H1 (cell line): Measurements from ENCODE around the gene XPO6. TPM values are rescaled to one million over a fixed set of nuclear protein-coding genes. Genes with fewer than 3 reads are reported as not detected.

Experiments used
- CTCF ChIA-PET: fragments of 300-600 bp; sonication (Branson Sonifier 250); formaldehyde crosslinking; loops from one replicate; lab custom pipeline; 2021; ENCODE audit not compliant: partially characterized antibody; lab: Charles Lee
- POLR2A ChIA-PET: fragments of 300-600 bp; sonication (Branson Sonifier 250); formaldehyde crosslinking; loops from one replicate; lab custom pipeline; 2021; ENCODE audit warnings: inconsistent platforms; ENCODE audit not compliant: partially characterized antibody; lab: Charles Lee
- DNase-seq, 2 experiments: peaks; one replicate each; pipeline versions ENCODE4 v3.0.0 to v3.0.0-alpha.2; 2010 to 2022; ENCODE audit warnings: low spot score in 2 of 2, low read depth in 1 of 2, mixed read lengths in 1 of 2
- FAIRE-seq: peaks from 2 replicates; lab custom pipeline; 2011; peaks lifted over from hg19 to GRCh38; lab: Jason Lieb, UNC
- H2AFZ ChIP-seq: 2 replicates; pipeline ENCODE4 v1.8.1; 2012; ENCODE audit warnings: low read length, inconsistent platforms
- H2AK5ac ChIP-seq: 2 replicates; pipeline ENCODE4 v1.6.1; 2013; ENCODE audit warnings: low read depth, low read length
- H2BK120ac ChIP-seq: replicated peaks from 2 replicates; pipeline ENCODE3; 2013; ENCODE audit warnings: low read depth, low read length, inconsistent platforms
- H2BK12ac ChIP-seq: 2 replicates; pipeline ENCODE4 v1.6.1; 2013; ENCODE audit warnings: low read depth, low read length
- H2BK15ac ChIP-seq: 2 replicates; pipeline ENCODE4 v1.6.1; 2013; ENCODE audit warnings: low read length
- H2BK20ac ChIP-seq: 2 replicates; pipeline ENCODE4 v1.6.1; 2013; ENCODE audit warnings: low read length
- H2BK5ac ChIP-seq: 2 replicates; pipeline ENCODE4 v1.6.1; 2013; ENCODE audit warnings: low read depth, low read length
- H3K14ac ChIP-seq: 2 replicates; pipeline ENCODE4 v1.6.1; 2013; ENCODE audit warnings: inconsistent platforms; ENCODE audit not compliant: insufficient read length
- H3K18ac ChIP-seq: 2 replicates; pipeline ENCODE4 v1.6.1; 2013; ENCODE audit warnings: low read length; ENCODE audit errors: extremely low read depth
- H3K23ac ChIP-seq: 2 replicates; pipeline ENCODE4 v1.6.1; 2013; ENCODE audit warnings: inconsistent platforms; ENCODE audit not compliant: insufficient read length
- H3K23me2 ChIP-seq: 2 replicates; pipeline ENCODE4 v1.6.1; 2013; ENCODE audit warnings: low read depth, low read length
- H3K27ac ChIP-seq: 2 replicates; pipeline ENCODE4 v1.6.1; 2011; ENCODE audit warnings: low read depth, low read length, inconsistent platforms
- H3K27me3 ChIP-seq, 4 experiments: replicated peaks in 1 of 4; 1 replicate in 1 of 4; 2 replicates in 3 of 4; pipeline versions ENCODE4 v1.6.1 to v1.8.1; 2011 to 2013; ENCODE audit warnings: low read length in 3 of 4, mild to moderate bottlenecking in 3 of 4, inconsistent platforms in 2 of 4, mixed read lengths in 2 of 4, moderate library complexity in 1 of 4; ENCODE audit not compliant: control insufficient read depth in 3 of 4, insufficient read depth in 3 of 4; ENCODE audit errors: extremely low read depth in 1 of 4
- H3K36me3 ChIP-seq, 4 experiments: 2 replicates each; pipeline versions ENCODE4 v1.6.1 to v1.8.1; 2011 to 2013; ENCODE audit warnings: mild to moderate bottlenecking in 4 of 4, low read length in 3 of 4, moderate library complexity in 2 of 4, control low read depth in 1 of 4, inconsistent platforms in 1 of 4; ENCODE audit not compliant: insufficient read depth in 4 of 4, control insufficient read depth in 2 of 4
- H3K4ac ChIP-seq: replicated peaks from 2 replicates; pipeline ENCODE3; 2013; ENCODE audit warnings: low read length, low read depth, mixed read lengths, inconsistent platforms; ENCODE audit not compliant: insufficient read length
- H3K4me1 ChIP-seq, 4 experiments: replicated peaks in 1 of 4; 1 replicate in 1 of 4; 2 replicates in 3 of 4; pipeline versions ENCODE4 v1.6.1 to v1.8.1; 2011 to 2013; ENCODE audit warnings: low read length in 3 of 4, inconsistent platforms in 2 of 4, mixed read lengths in 1 of 4; ENCODE audit not compliant: insufficient read depth in 4 of 4, control insufficient read depth in 3 of 4
- H3K4me2 ChIP-seq, 2 experiments: 2 replicates each; pipeline versions ENCODE4 v1.6.1 to v1.8.1; 2011 to 2013; ENCODE audit warnings: low read depth in 2 of 2, low read length in 2 of 2, control low read depth in 1 of 2, inconsistent platforms in 1 of 2, mild to moderate bottlenecking in 1 of 2; ENCODE audit not compliant: insufficient read depth in 1 of 2
- H3K4me3 ChIP-seq, 4 experiments: fragments of 200-600, 300-600 bp in 1 of 4; sonication (generic), shearing (Covaris generic), sonication (Bioruptor Twin) in 1 of 4; 2 replicates each; pipeline versions ENCODE4 v1.5.1 to v1.8.1; 2011 to 2016; ENCODE audit warnings: low read length in 4 of 4, low read depth in 3 of 4, control low read depth in 2 of 4, inconsistent platforms in 2 of 4, mild to moderate bottlenecking in 2 of 4, mixed read lengths in 1 of 4, moderate library complexity in 1 of 4; ENCODE audit not compliant: insufficient read depth in 2 of 4; ENCODE audit errors: extremely low read depth in 1 of 4
- H3K56ac ChIP-seq: replicated peaks from 2 replicates; pipeline ENCODE3; 2013; ENCODE audit warnings: low read depth, mild to moderate bottlenecking, mixed read lengths, low read length, inconsistent platforms; ENCODE audit not compliant: insufficient read length
- H3K79me1 ChIP-seq: 2 replicates; pipeline ENCODE4 v1.6.1; 2013; ENCODE audit warnings: low read depth, low read length, control low read depth
- H3K79me2 ChIP-seq, 2 experiments: 2 replicates each; pipeline versions ENCODE4 v1.6.1 to v1.8.1; 2012 to 2013; ENCODE audit warnings: low read length in 2 of 2, mild to moderate bottlenecking in 2 of 2, inconsistent platforms in 1 of 2; ENCODE audit not compliant: insufficient read depth in 2 of 2, control insufficient read depth in 1 of 2
- H3K9ac ChIP-seq, 4 experiments: replicated peaks in 1 of 4; 1 replicate in 1 of 4; 2 replicates in 3 of 4; pipeline versions ENCODE4 v1.6.1 to v1.8.1; 2011 to 2013; ENCODE audit warnings: low read depth in 3 of 4, low read length in 3 of 4, control low read depth in 2 of 4, mild to moderate bottlenecking in 2 of 4, moderate library complexity in 2 of 4, inconsistent platforms in 1 of 4; ENCODE audit errors: extremely low read depth in 1 of 4
- H3K9me3 ChIP-seq, 2 experiments: 2 replicates each; pipeline versions ENCODE4 v1.6.1 to v1.8.1; 2012 to 2013; ENCODE audit warnings: mild to moderate bottlenecking in 2 of 2, moderate library complexity in 2 of 2, control low read depth in 1 of 2, inconsistent platforms in 1 of 2, low read depth in 1 of 2, low read length in 1 of 2, mixed read lengths in 1 of 2; ENCODE audit not compliant: insufficient read depth in 2 of 2
- H4K20me1 ChIP-seq, 2 experiments: replicated peaks in 1 of 2; 2 replicates each; pipeline versions ENCODE3 to v1.8.1; 2011 to 2013; ENCODE audit warnings: inconsistent platforms in 2 of 2, low read length in 2 of 2, mild to moderate bottlenecking in 1 of 2; ENCODE audit not compliant: insufficient read depth in 2 of 2, control insufficient read depth in 1 of 2
- H4K5ac ChIP-seq: 2 replicates; pipeline ENCODE4 v1.6.1; 2013; ENCODE audit warnings: low read length, low read depth, mixed read lengths, inconsistent platforms; ENCODE audit not compliant: insufficient read length
- H4K8ac ChIP-seq: 2 replicates; pipeline ENCODE4 v1.8.0; 2013; ENCODE audit warnings: mild to moderate bottlenecking, moderate library complexity, low read length, inconsistent platforms; ENCODE audit not compliant: insufficient read depth; ENCODE audit errors: extremely low read depth
- H4K91ac ChIP-seq: replicated peaks from 2 replicates; pipeline ENCODE3; 2013; ENCODE audit warnings: low read length, mixed read lengths, inconsistent platforms; ENCODE audit not compliant: insufficient read length
- ATF3 ChIP-seq: IDR thresholded peaks from 2 replicates; pipeline ENCODE4 v1.6.1; 2011; ENCODE audit warnings: low read depth, mild to moderate bottlenecking, low read length; ENCODE audit not compliant: insufficient read depth
- CTBP2 ChIP-seq: IDR thresholded peaks from 2 replicates; pipeline ENCODE4 v1.7.0; 2011; ENCODE audit warnings: borderline replicate concordance, mild to moderate bottlenecking, moderate library complexity, mixed read lengths, low read length; ENCODE audit not compliant: insufficient read depth, insufficient read length
- KDM4A ChIP-seq: IDR thresholded peaks from one replicate; pipeline ENCODE4 v1.7.1; 2012; ENCODE audit warnings: low read depth, mild to moderate bottlenecking, moderate library complexity, low read length, inconsistent platforms; ENCODE audit not compliant: severe bottlenecking
- SRF ChIP-seq: IDR thresholded peaks from 2 replicates; pipeline ENCODE4 v1.6.1; 2011; ENCODE audit warnings: mild to moderate bottlenecking, low read depth, low read length, moderate library complexity
- TCF12 ChIP-seq: IDR thresholded peaks from 2 replicates; pipeline ENCODE4 v1.6.1; 2011; ENCODE audit warnings: low read depth, mild to moderate bottlenecking, low read length
- USF2 ChIP-seq: IDR thresholded peaks from 2 replicates; pipeline ENCODE4 v1.6.1; 2011; ENCODE audit warnings: low read length, improper control_type of control experiment
- WGBS, 2 experiments: shearing (Covaris generic) in 1 of 2; methylation state at CpG; one replicate each; pipeline versions ENCODE4 v1.1.6 to v1.1.7; 2013 to 2015; ENCODE audit warnings: low lambda C conversion rate in 2 of 2, mixed read lengths in 2 of 2, inconsistent platforms in 1 of 2, low coverage in 1 of 2, missing lambda C conversion rate in 1 of 2; ENCODE audit not compliant: insufficient replicate concordance in 2 of 2, insufficient coverage in 1 of 2, insufficient read length in 1 of 2; ENCODE audit errors: extremely low coverage in 1 of 2, missing lambda C conversion rate in 1 of 2; 5-methylcytosine and 5-hydroxymethylcytosine counted together
- polyA plus RNA-seq, 7 experiments: library from polyadenylated mRNA; depleted of rRNA in 3 of 7; stranded (reverse) in 5 of 7; unstranded in 2 of 7; fragments of >200 nt in 5 of 7; fragments of 200-250 nt in 2 of 7; gene quantifications; 1 replicate in 5 of 7; 2 replicates in 1 of 7; 4 replicates in 1 of 7; pipeline versions ENCODE4 v1.2.1 to v1.2.3, GENCODE V29; 2011 to 2013; ENCODE audit warnings: missing spikeins in 2 of 7, mixed read lengths in 2 of 7
- total RNA-seq: library from RNA; stranded (reverse); fragmentation: NEBNext Ultra II Directional; extraction: Animal tissue kit (Norgen Biotek cat#: 25700); gene quantifications from 2 replicates; pipeline ENCODE4 v1.2.1, GENCODE V29; 2021

Gene XPO6
- total and polyA plus RNA-seq, 2 of the 8 experiments (the other 6 are each of a cell fraction or from before 2014, with no cell fraction given), result 152 to 254 TPM

GRCh38 chr16:28260193-28260592 is 48.4 kb upstream of the XPO6 start:
- H4K8ac ChIP-seq, result no peak overlapping the region; the same call in 1 of the 2 replicates
- H2AK5ac ChIP-seq, result 0 out of 2 replicates have a peak overlapping the region, but pooled peaks have one; percentile 44
- H2BK15ac ChIP-seq, result no peak overlapping the region
- no peaks in the 10 kb centered on the region for H3K27me3 ChIP-seq
- no peak overlapping the region for H3K23ac ChIP-seq
- H3K23me2 ChIP-seq, result peaks cover 3% of the 10 kb centered on the region; the same call in 1 of the 2 replicates
- no peak overlapping the region for H3K14ac ChIP-seq
- H2BK120ac ChIP-seq, result no peak overlapping the region
- H3K18ac ChIP-seq, result peak overlapping the region; percentile 48
- H3K4me3 ChIP-seq, result peak overlapping the region in 1 of 4 experiments; percentile 22; a peak in 2 of 8 replicates
- no peaks in the 10 kb centered on the region for H3K36me3 ChIP-seq
- H3K79me2 ChIP-seq, result no peaks in the 10 kb centered on the region
- no peak for FAIRE-seq
- peak overlapping the region; percentile 86 for H4K91ac ChIP-seq
- H3K9ac ChIP-seq, result no peak overlapping the region; a peak in 1 of 7 replicates
- H3K9me3 ChIP-seq, result no peaks in the 10 kb centered on the region
- peaks cover 0 to 34% (median 21%) of the 10 kb centered on the region in 4 experiments; a peak in 6 of 7 replicates for H3K4me1 ChIP-seq
- no peak for DNase-seq
- no peaks in the 10 kb centered on the region for H4K20me1 ChIP-seq
- H2BK12ac ChIP-seq, result peak overlapping the region; percentile 80; the same call in 1 of the 2 replicates
- H3K4me2 ChIP-seq, result peak overlapping the region; percentile 55 to 70
- ChIA-PET POLR2A (no interaction called here), CTCF (interaction anchor here (0.8 to 1.3 kb wide), 2 partner anchors 15 to 61 kb away, joined by 3 to 4 read pairs; no protein-coding TSS in a partner anchor)
- no peak for TF ChIP-seq TCF12
- TF ChIP-seq ATF3, result no peak
- no peak for TF ChIP-seq KDM4A
- no peak for TF ChIP-seq CTBP2
- no peak for TF ChIP-seq SRF
- TF ChIP-seq USF2, result no peak
- WGBS, 2 experiments, result no CpG with 5 or more reads among the region's 1 CpG
- no peak overlapping the region for H3K27ac ChIP-seq
- peak overlapping the region; percentile 60; the same call in 1 of the 2 replicates for H2BK5ac ChIP-seq
- no peak overlapping the region for H3K56ac ChIP-seq
- peak overlapping the region; percentile 87 for H3K4ac ChIP-seq
- 0 out of 2 replicates have a peak, but pooled peaks cover 2% of the 10 kb centered on the region for H3K79me1 ChIP-seq
- 0 out of 2 replicates have a peak overlapping the region, but pooled peaks have one; percentile 24 for H2BK20ac ChIP-seq
- H4K5ac ChIP-seq, result peak overlapping the region; percentile 50
- H2AFZ ChIP-seq, result no peak overlapping the region
